Measurements from ENCODE around the gene TMEM79.

The TMEM79 gene

GRCh38 chr1:156284757-156285156 lies 632 bp downstream of the TMEM79 start:
- H3K36me3 Mint-ChIP-seq (ENCODE audit: low read depth), result peaks cover 10% of the 10 kb centered on the region
- no peak overlapping the region for H3K27ac Mint-ChIP-seq
- H3K9me3 Mint-ChIP-seq, result no peaks in the 10 kb centered on the region
- H3K4me3 Mint-ChIP-seq, result peak overlapping the region; percentile 11
- H3K27me3 Mint-ChIP-seq (ENCODE audit: low read depth, poor library complexity), result no peaks in the 10 kb centered on the region
- H3K4me1 Mint-ChIP-seq, result peaks cover 39% of the 10 kb centered on the region
- no peak for DNase-seq
- TF ChIP-seq CTCF (IDR thresholded peaks at IDR 0.05), result no peak

- TF ChIP-seq CTCF (IDR thresholded peaks at IDR 0.05), result no peak
- Mint-ChIP-seq H3K27me3 (ENCODE audit: low read depth, poor library complexity) (no peaks in the 10 kb centered on the region), H3K9me3 (no peaks in the 10 kb centered on the region), H3K4me1 (peaks cover 33% of the 10 kb centered on the region), H3K36me3 (ENCODE audit: low read depth) (peaks cover 15% of the 10 kb centered on the region), H3K27ac (no peak overlapping the region), H3K4me3 (no peak overlapping the region)
- DNase-seq, result no peak
These were observed 1.3 kb downstream of the TMEM79 start for GRCh38 chr1:156285437-156285836.

- H3K27ac Mint-ChIP-seq, result no peak overlapping the region
These were observed 1.9 kb downstream of the TMEM79 start for GRCh38 chr1:156286061-156286460.

GRCh38 chr1:156289857-156290256 lies 5.7 kb downstream of the TMEM79 start:
- Mint-ChIP-seq H3K36me3 (ENCODE audit: low read depth) (peaks cover 15% of the 10 kb centered on the region), H3K27ac (no peak overlapping the region), H3K4me1 (peaks cover 22% of the 10 kb centered on the region), H3K27me3 (ENCODE audit: low read depth, poor library complexity) (no peaks in the 10 kb centered on the region), H3K4me3 (no peak overlapping the region), H3K9me3 (no peaks in the 10 kb centered on the region)
- TF ChIP-seq CTCF (IDR thresholded peaks at IDR 0.05), result no peak
- no peak for DNase-seq

More at GRCh38 chr1:156286061-156286460, 1.9 kb downstream of the TMEM79 start:
- DNase-seq, result no peak
- Mint-ChIP-seq H3K36me3 (ENCODE audit: low read depth) (peaks cover 15% of the 10 kb centered on the region), H3K27me3 (ENCODE audit: low read depth, poor library complexity) (no peaks in the 10 kb centered on the region), H3K4me3 (no peak overlapping the region), H3K9me3 (no peaks in the 10 kb centered on the region), H3K4me1 (peaks cover 30% of the 10 kb centered on the region)
- TF ChIP-seq CTCF (IDR thresholded peaks at IDR 0.05), result no peak

GRCh38 chr1:156291226-156292061 lies 7.3 kb downstream of the TMEM79 start:
- Mint-ChIP-seq H3K27ac (peak overlapping the region; percentile 97), H3K4me3 (peak overlapping the region; percentile 87), H3K27me3 (ENCODE audit: low read depth, poor library complexity) (no peaks in the 10 kb centered on the region), H3K36me3 (ENCODE audit: low read depth) (peaks cover 15% of the 10 kb centered on the region), H3K4me1 (peaks cover 28% of the 10 kb centered on the region), H3K9me3 (no peaks in the 10 kb centered on the region)
- peak; percentile 93 for DNase-seq
- TF ChIP-seq CTCF (IDR thresholded peaks at IDR 0.05), result no peak

GRCh38 chr1:156293098-156293434 lies 8.9 kb downstream of the TMEM79 start:
- peaks cover 2% of the 10 kb centered on the region for H3K27me3 Mint-ChIP-seq (ENCODE audit: low read depth, poor library complexity)
- no peaks in the 10 kb centered on the region for H3K9me3 Mint-ChIP-seq
- peaks cover 28% of the 10 kb centered on the region for H3K4me1 Mint-ChIP-seq
- no peak for TF ChIP-seq CTCF (IDR thresholded peaks at IDR 0.05)
- H3K27ac Mint-ChIP-seq, result peak overlapping the region; percentile 95
- no peak overlapping the region for H3K4me3 Mint-ChIP-seq
- H3K36me3 Mint-ChIP-seq (ENCODE audit: low read depth), result peaks cover 15% of the 10 kb centered on the region
- DNase-seq, result no peak

Data from nephron progenitor cell (in vitro differentiated cells).